Spinal cord (tissue), 10 donors: ENCODE measurements around the gene CSNK1A1L. TPM values are rescaled to one million over a fixed set of nuclear protein-coding genes. Genes with fewer than 3 reads are reported as not detected.
A peak's percentile ranks its signal among the peaks of the same experiment; 100 is the strongest.

ENCODE experiments used
- DNase-seq, 6 donors: peaks; one replicate each; pipeline versions ENCODE4 v3.0.0 to v3.0.0-alpha.2; 2013 to 2015; ENCODE audit warnings: low spot score in 6 of 6, low read depth in 4 of 6
- H3K27ac ChIP-seq: one replicate; pipeline ENCODE4 v1.5.1; 2013; ENCODE audit warnings: low read depth, low read length, control low read depth
- H3K27me3 ChIP-seq: one replicate; pipeline ENCODE4 v1.6.1; 2013; ENCODE audit warnings: low read length; ENCODE audit not compliant: control insufficient read depth, insufficient read depth
- H3K36me3 ChIP-seq: one replicate; pipeline ENCODE4 v1.6.1; 2013; ENCODE audit warnings: low read length; ENCODE audit not compliant: control insufficient read depth, insufficient read depth
- H3K4me1 ChIP-seq: one replicate; pipeline ENCODE4 v1.6.1; 2013; ENCODE audit warnings: low read length; ENCODE audit not compliant: control insufficient read depth, insufficient read depth
- H3K4me3 ChIP-seq: one replicate; pipeline ENCODE4 v1.5.1; 2013; ENCODE audit warnings: low read depth, low read length, control low read depth
- H3K9me3 ChIP-seq: one replicate; pipeline ENCODE4 v1.6.1; 2013; ENCODE audit warnings: low read length; ENCODE audit not compliant: control insufficient read depth, insufficient read depth
- WGBS: methylation state at CpG from one replicate; pipeline ENCODE4 v1.1.5; 2013; ENCODE audit warnings: missing lambda C conversion rate; ENCODE audit not compliant: insufficient coverage; 5-methylcytosine and 5-hydroxymethylcytosine counted together
- polyA plus RNA-seq, 2 donors: library from polyadenylated mRNA; unstranded; fragments of 120-200 nt; gene quantifications; one replicate each; pipeline ENCODE4 v1.2.1, GENCODE V29; 2013; ENCODE audit not compliant: insufficient read length in 2 of 2
- total RNA-seq, 2 donors: library from RNA; depleted of rRNA in 1 of 2; stranded (reverse); fragments of 120-200 nt in 1 of 2; fragments of >200 nt in 1 of 2; gene quantifications; one replicate each; pipeline versions ENCODE4 v1.2.3 to v1.2.4, GENCODE V29; 2013 to 2014
- donor health status: healthy.

CSNK1A1L gene
- total and polyA plus RNA-seq, 4 donors, result 0.06 to 0.22 TPM; not detected in 2

GRCh38 chr13:37094099-37094498, 11.4 kb downstream of the CSNK1A1L start:
- peak in 1 of 6 donors; percentile 5 for DNase-seq
- H3K9me3 ChIP-seq, result no peaks in the 10 kb centered on the region
- no peaks in the 10 kb centered on the region for H3K36me3 ChIP-seq
- H3K4me1 ChIP-seq, result no peaks in the 10 kb centered on the region
- WGBS, result 57% methylated on average over 3 of the region's 3 CpGs
- H3K4me3 ChIP-seq, result no peak overlapping the region
- no peaks in the 10 kb centered on the region for H3K27me3 ChIP-seq
- no peak overlapping the region for H3K27ac ChIP-seq

GRCh38 chr13:37091835-37092234, 13.6 kb downstream of the CSNK1A1L start:
- no peak for DNase-seq
- WGBS, result no CpG with 5 or more reads among the region's 1 CpG
- Histone ChIP-seq H3K9me3 (no peaks in the 10 kb centered on the region), H3K4me3 (no peak overlapping the region), H3K4me1 (no peaks in the 10 kb centered on the region), H3K27ac (no peak overlapping the region), H3K27me3 (no peaks in the 10 kb centered on the region), H3K36me3 (no peaks in the 10 kb centered on the region)

- DNase-seq, result no peak
- Histone ChIP-seq H3K27me3 (no peaks in the 10 kb centered on the region), H3K9me3 (no peaks in the 10 kb centered on the region), H3K36me3 (no peaks in the 10 kb centered on the region), H3K4me1 (no peaks in the 10 kb centered on the region), H3K27ac (no peak overlapping the region), H3K4me3 (no peak overlapping the region)
- WGBS, result 94% methylated on average over 2 of the region's 2 CpGs
Observed at GRCh38 chr13:37090912-37091311, 14.6 kb downstream of the CSNK1A1L start.

DNA sequence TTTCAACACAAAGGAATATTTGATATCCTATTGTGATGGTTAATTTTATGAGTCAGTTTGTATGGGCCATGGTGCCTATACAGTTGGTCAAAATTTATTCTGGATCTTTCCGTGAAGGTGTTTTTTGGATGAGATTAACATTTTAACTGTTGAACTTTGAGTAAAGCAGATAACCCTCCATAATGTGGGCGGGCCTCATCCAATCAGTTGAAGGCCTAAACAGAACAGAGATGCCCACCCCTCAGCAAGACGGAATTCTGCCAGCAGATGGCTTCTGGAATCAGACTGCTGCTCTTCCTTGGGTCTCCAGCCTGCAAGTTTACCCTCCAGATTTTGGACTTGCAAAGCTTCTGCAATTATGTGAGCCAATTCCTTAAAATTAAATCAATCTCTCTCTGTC, 16.0 kb downstream of the CSNK1A1L start:
- H3K27me3 ChIP-seq, result no peaks in the 10 kb centered on the region
- 82% methylated on average over 2 of the region's 3 CpGs for WGBS
- no peak overlapping the region for H3K4me3 ChIP-seq
- no peaks in the 10 kb centered on the region for H3K4me1 ChIP-seq
- no peak overlapping the region for H3K27ac ChIP-seq
- DNase-seq, result no peak
- H3K9me3 ChIP-seq, result no peaks in the 10 kb centered on the region
- no peaks in the 10 kb centered on the region for H3K36me3 ChIP-seq

GRCh38 chr13:37087486-37087885, 18.0 kb downstream of the CSNK1A1L start:
- WGBS, result no CpG with 5 or more reads among the region's 2 CpGs
- Histone ChIP-seq H3K4me3 (no peak overlapping the region), H3K27me3 (no peaks in the 10 kb centered on the region)

DNA sequence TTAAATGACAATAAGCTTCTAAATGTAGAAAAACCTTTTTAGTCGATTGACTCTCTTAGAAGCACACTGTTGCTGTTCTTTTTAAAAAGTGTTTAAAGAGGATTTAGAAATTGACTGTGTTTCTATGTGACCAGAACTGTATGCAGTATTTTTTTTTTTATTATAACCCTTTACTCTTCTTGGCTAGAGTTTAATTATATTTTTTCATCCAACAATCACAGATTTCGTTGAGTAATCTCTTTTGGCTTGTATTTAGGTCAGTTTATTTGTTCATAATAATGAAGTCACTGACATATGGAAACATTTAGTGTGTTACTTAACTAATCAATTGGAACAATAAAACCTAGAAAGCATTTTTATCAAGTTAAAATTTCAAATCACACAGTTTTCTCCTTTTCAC, 19.9 kb downstream of the CSNK1A1L start:
- no peak overlapping the region for H3K4me3 ChIP-seq
- WGBS, result no CpG with 5 or more reads among the region's 2 CpGs
- no peaks in the 10 kb centered on the region for H3K36me3 ChIP-seq
- DNase-seq, result no peak
- H3K9me3 ChIP-seq, result no peaks in the 10 kb centered on the region
- no peak overlapping the region for H3K27ac ChIP-seq
- no peaks in the 10 kb centered on the region for H3K4me1 ChIP-seq
- no peaks in the 10 kb centered on the region for H3K27me3 ChIP-seq

More at GRCh38 chr13:37087486-37087885, 18.0 kb downstream of the CSNK1A1L start:
- Histone ChIP-seq H3K9me3 (no peaks in the 10 kb centered on the region), H3K36me3 (no peaks in the 10 kb centered on the region), H3K27ac (no peak overlapping the region), H3K4me1 (no peaks in the 10 kb centered on the region)
- DNase-seq, result no peak

- H3K36me3 ChIP-seq, result no peaks in the 10 kb centered on the region
- no peaks in the 10 kb centered on the region for H3K27me3 ChIP-seq
- no peaks in the 10 kb centered on the region for H3K9me3 ChIP-seq
- no CpG with 5 or more reads among the region's 2 CpGs for WGBS
- DNase-seq, result no peak
- no peak overlapping the region for H3K4me3 ChIP-seq
- no peaks in the 10 kb centered on the region for H3K4me1 ChIP-seq
- H3K27ac ChIP-seq, result no peak overlapping the region
Observed at GRCh38 chr13:37076818-37077217, 28.6 kb downstream of the CSNK1A1L start.

GRCh38 chr13:37075164-37075563, 30.3 kb downstream of the CSNK1A1L start:
- Histone ChIP-seq H3K27ac (no peak overlapping the region), H3K27me3 (no peaks in the 10 kb centered on the region), H3K4me3 (no peak overlapping the region), H3K36me3 (no peaks in the 10 kb centered on the region), H3K9me3 (no peaks in the 10 kb centered on the region), H3K4me1 (no peaks in the 10 kb centered on the region)
- no peak for DNase-seq
- no CpG with 5 or more reads among the region's 2 CpGs for WGBS

DNA sequence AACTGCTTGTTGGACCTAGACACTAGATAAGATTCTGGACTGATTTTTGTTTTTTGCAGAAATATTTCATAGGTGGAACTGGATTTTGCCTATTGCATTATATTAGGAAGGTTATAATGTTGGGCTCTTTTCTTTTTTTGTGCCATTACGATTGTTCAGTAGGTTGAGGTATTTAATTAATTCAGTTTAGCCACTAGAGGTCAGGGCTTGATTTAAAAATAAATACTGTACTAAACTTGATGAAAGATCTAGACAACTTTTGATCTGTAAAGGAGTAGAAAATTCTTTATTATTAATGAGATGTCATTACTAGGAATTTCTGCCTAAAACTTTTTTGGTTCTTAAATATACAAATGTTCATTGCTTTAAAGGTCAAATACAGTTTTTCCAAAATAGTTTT, 30.8 kb downstream of the CSNK1A1L start:
- WGBS, result no CpG with 5 or more reads among the region's 1 CpG
- peak in 2 of 6 donors; percentile 24 to 75 for DNase-seq
- no peaks in the 10 kb centered on the region for H3K36me3 ChIP-seq

GRCh38 chr13:37072024-37072423, 33.4 kb downstream of the CSNK1A1L start:
- no peak overlapping the region for H3K27ac ChIP-seq
- H3K9me3 ChIP-seq, result no peaks in the 10 kb centered on the region
- H3K4me1 ChIP-seq, result no peaks in the 10 kb centered on the region
- no peak overlapping the region for H3K4me3 ChIP-seq
- DNase-seq, result no peak
- H3K27me3 ChIP-seq, result no peaks in the 10 kb centered on the region
- no peaks in the 10 kb centered on the region for H3K36me3 ChIP-seq
- 40% methylated on average over 3 of the region's 4 CpGs for WGBS

More for the DNA sequence above, 30.8 kb downstream of the CSNK1A1L start:
- no peaks in the 10 kb centered on the region for H3K9me3 ChIP-seq
- H3K4me1 ChIP-seq, result no peaks in the 10 kb centered on the region
- H3K4me3 ChIP-seq, result no peak overlapping the region
- H3K27me3 ChIP-seq, result no peaks in the 10 kb centered on the region
- H3K27ac ChIP-seq, result no peak overlapping the region
